Measurements from ENCODE around the gene CABYR. TPM values are rescaled to one million over a fixed set of nuclear protein-coding genes. Genes with fewer than 3 reads are reported as not detected.
A peak's percentile ranks its signal among the peaks of the same experiment; 100 is the strongest.

Gene CABYR
- total and polyA plus RNA-seq, 2 of the 13 experiments (the other 11 are each of a cell fraction or from before 2014, with no cell fraction given), result 0.71 to 0.88 TPM

GRCh38 chr18:24112874-24113615, 25.8 kb upstream of the CABYR start (continued):
- TF ChIP-seq HBP1 (CRISPR knock-in tag; IDR thresholded peaks at IDR 0.05; ENCODE audit: low read depth) (no peak), ZNF362 (CRISPR knock-in tag; IDR thresholded peaks at IDR 0.05; ENCODE audit: borderline replicate concordance) (peak; percentile 92), ZNF576 (CRISPR knock-in tag; IDR thresholded peaks at IDR 0.05) (no peak), NR2F2 (IDR thresholded peaks at IDR 0.05; ENCODE audit: borderline replicate concordance, low read depth) (0 out of 2 replicates have a peak, but pooled peaks have one; percentile 12), MLLT10 (CRISPR knock-in tag; IDR thresholded peaks at IDR 0.05) (no peak), MZF1 (CRISPR knock-in tag; IDR thresholded peaks at IDR 0.05; ENCODE audit: borderline replicate concordance) (0 out of 2 replicates have a peak, but pooled peaks have one; percentile 87), SAFB2 (CRISPR knock-in tag; IDR thresholded peaks at IDR 0.05; ENCODE audit: borderline replicate concordance, low read depth) (no peak), FOXK1 (CRISPR knock-in tag; IDR thresholded peaks at IDR 0.05; ENCODE audit: borderline replicate concordance, low read depth) (no peak), ZBED4 (CRISPR knock-in tag; IDR thresholded peaks at IDR 0.05; ENCODE audit: borderline replicate concordance) (peak; percentile 19; the same call in 1 of the 2 replicates), ZNF652 (CRISPR knock-in tag; IDR thresholded peaks at IDR 0.05; ENCODE audit: borderline replicate concordance, low read depth) (peak; percentile 50; the same call in 1 of the 2 replicates), ZNF451 (CRISPR knock-in tag; IDR thresholded peaks at IDR 0.05) (no peak), MIER3 (CRISPR knock-in tag; IDR thresholded peaks at IDR 0.05; ENCODE audit: borderline replicate concordance) (no peak), PAXIP1 (CRISPR knock-in tag; conservative IDR thresholded peaks at IDR 0.05) (peak; percentile 90), ZSCAN21 (CRISPR knock-in tag; IDR thresholded peaks at IDR 0.05; ENCODE audit: borderline replicate concordance) (no peak)

All from HepG2 (cell line).